ENCODE data around the gene HMG20B.

Gene HMG20B

DNA sequence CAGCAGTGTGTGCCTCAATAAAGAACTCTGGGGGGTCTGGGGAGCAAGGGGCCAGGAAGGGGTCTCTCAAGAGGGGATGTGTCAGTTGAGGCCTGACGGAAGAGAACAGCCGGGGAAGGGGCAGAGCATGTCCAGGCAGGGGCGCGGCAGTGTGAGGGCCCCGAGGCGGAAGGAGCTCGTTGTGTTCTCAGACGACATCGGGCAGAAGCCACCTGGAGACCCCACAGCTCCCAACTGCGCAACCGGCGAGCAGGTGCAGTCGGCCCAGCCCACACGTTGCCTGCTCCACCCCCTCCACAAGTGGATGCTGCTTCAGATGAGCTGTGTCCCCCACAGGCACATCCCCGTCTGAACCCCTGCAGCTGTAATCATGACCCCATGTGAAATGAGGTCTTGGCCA is 48.9 kb downstream of the HMG20B start:
- DNase-seq (ENCODE audit: low read depth): no peak

DNA sequence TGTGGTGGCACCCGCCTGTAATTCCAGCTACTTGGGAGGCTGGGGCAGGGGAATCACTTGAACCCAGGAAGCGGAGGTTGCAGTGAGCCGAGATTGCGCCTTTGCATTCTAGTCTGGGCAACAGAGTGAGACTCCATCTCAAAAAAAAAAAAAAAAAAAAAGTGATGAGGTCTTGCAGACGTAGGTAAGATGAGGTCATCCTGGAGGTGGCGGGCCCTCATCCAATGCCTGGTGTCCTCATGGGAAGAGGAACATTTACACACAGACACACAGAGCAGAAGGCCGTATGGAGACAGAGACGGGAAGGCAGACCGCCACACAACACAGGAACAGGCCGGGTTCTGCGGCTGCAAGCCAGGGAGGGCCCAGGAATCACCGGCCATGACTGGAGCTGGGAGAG is 49.5 kb downstream of the HMG20B start:
- no peak for DNase-seq (ENCODE audit: low read depth)

DNA sequence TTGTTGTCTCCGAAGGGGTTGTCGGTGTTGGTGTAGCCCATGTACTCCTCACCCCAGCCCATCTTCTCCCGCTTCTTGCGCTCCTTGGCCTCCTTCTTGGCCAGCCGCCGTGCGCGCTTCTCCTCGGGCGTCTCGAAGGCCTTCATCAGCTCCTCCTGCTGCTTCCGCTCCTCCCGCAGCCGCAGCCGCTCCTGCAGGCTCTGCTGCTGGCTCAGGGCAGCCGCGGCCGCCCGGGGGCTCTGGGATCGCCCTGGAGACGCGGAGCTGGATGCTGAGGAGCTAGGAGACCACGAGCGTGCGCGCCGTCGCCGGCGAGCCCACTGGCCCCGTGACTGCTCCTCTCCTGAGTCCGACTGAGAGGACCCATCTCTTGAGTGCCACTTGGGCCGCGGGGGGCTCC is 51.0 kb downstream of the HMG20B start:
- DNase-seq (ENCODE audit: low read depth): no peak

DNA sequence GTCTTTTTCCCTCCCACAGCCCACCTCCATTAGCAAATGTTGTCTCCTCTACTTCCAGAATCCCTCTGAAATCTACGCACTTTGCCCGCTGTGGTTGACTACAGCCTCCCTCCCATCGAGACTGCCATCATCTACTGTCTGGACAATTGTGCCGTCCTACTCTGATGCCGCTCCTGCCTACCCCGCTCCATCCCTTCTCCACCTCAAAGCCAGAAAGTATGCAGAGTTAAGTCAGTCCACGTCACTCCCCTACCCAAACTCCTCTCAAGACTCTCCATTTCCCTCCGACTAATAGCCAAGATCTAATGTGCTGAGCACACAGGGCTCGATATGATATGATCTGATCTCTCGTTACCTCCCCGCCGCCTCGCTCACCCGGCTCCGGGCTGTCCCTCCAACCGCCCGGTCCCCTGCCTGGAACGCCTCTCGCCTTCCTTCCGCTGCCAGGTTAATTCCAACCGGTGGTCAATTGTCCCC is 53.3 kb downstream of the HMG20B start:
- no peak for DNase-seq (ENCODE audit: low read depth)

DNA sequence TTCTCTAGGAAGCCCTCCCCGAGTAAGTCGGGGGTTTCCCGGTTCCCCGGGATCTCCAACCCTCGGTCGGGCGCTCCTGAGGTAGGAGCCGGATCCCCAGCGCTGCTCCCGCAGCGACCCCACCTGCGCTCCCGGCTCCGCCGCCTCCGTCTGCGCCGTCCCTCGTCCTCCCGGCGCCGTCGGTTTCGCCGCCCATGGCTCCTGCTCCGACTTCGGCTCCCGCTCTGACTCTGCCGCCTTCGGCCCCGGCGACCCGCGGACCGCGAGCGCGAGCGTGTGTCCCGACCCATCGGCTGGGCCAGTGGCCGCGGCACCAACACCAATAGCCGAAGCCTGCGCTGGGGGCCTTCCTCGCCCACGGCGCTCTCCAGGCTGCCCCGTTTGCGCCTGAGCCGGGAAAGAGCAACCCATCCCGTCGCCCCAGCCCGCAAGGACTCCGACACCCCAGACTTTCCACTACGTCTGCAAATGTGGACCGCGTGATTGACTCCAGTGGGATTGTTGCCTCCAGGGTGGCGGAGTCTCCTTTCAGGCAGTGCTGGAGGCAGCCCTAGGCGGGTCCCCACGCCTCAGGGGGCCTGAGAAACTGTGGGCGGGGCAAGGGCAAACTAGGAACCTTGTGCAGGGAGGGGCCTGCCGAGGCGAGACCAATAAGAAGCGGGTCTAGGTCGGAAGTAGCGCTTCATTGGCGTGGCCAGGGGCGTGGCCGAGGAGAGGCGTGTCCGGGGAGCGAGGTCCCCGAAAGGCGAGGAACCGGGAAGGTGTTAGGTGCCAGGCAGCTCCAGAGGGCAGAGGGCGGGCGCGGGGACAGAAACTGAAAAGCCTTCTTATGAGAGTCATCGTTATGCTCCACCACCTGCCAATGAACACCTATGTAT is 54.0 kb downstream of the HMG20B start, which contains the start of gene CACTIN:
CACTIN (minus strand) TSS at position 318 of the 878 bp plus-strand sequence; CDS start at position 290, 28 bp downstream.
- peak; percentile 96 for DNase-seq (ENCODE audit: low read depth)

DNA sequence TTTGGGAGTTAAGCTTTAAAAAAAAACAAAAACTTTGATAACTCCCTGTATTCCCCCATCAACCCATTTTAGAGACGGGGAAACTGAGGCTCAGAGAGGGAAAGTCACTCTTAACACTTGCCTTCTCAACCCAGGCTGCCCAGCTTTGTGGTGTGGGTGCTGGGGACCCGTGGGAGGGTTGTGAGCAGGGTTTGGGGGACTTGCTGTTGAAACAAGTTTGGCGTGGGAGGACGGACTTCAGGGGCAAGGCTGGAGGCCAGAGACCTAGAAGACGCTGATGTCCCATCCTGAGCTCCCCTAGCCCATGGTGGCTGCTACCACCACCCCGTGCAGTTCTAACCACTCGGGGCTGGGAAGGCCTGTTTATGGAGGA is 54.6 kb downstream of the HMG20B start:
- no peak for DNase-seq (ENCODE audit: low read depth)

Measured in amniotic epithelial cell (primary cell).